C4-2B (cell line): ENCODE data around the gene ZNF71.

ENCODE experiments used
- H3K27ac ChIP-seq: fragments of 450-650 bp; 2 replicates; pipeline ENCODE4 v1.5.1; 2017
- CTCF ChIP-seq: fragments of 450-650 bp; conservative IDR thresholded peaks from 2 replicates; pipeline ENCODE4 v1.5.1; 2017; ENCODE audit warnings: mild to moderate bottlenecking
- ZFX ChIP-seq: fragments of 450-650 bp; IDR thresholded peaks from 2 replicates; pipeline ENCODE4 v1.6.1; 2017

The ZNF71 gene

GRCh38 chr19:56642711-56643459 is 47.8 kb downstream of the ZNF71 start, which contains the start of gene SMIM17:
TSS of gene SMIM17 (plus strand) at chr19:56643159. CDS start at chr19:56645668, 2,509 bp downstream.
- TF ChIP-seq CTCF (no peak), ZFX (no peak)
- H3K27ac ChIP-seq: no peak within 1 kb of the TSS

- TF ChIP-seq ZFX (no peak), CTCF (no peak)
- no peak overlapping the region for H3K27ac ChIP-seq
Observed at GRCh38 chr19:56643460-56643955, 48.4 kb downstream of the ZNF71 start.

DNA sequence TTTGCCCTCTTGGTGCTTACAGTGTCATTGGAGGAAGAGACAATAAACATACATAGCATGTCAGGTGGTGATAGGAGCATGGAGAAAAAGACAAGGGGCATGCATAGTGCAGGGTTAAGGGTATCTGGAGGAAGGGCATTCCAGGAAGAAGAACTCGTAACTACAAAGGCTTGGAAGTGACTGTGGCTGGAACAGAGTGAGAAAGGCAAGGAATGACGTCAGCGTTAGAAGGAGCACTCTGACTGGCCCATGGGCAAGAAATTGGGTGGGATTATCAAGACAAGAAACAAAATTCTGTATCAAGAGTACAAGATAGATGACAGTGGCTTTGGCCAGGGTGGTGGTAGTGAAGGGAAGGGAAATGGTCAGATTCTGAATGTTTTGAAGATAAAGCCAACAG is 59.0 kb downstream of the ZNF71 start:
- TF ChIP-seq ZFX: no peak
- TF ChIP-seq CTCF: no peak
- H3K27ac ChIP-seq: no peak overlapping the region

GRCh38 chr19:56660381-56661107 is 65.4 kb downstream of the ZNF71 start:
- no peak overlapping the region for H3K27ac ChIP-seq
- TF ChIP-seq ZFX (no peak), CTCF (peak; percentile 41; the same call in 1 of the 2 replicates)

GRCh38 chr19:56661248-56661647 is 66.1 kb downstream of the ZNF71 start:
- TF ChIP-seq CTCF (no peak), ZFX (no peak)

DNA sequence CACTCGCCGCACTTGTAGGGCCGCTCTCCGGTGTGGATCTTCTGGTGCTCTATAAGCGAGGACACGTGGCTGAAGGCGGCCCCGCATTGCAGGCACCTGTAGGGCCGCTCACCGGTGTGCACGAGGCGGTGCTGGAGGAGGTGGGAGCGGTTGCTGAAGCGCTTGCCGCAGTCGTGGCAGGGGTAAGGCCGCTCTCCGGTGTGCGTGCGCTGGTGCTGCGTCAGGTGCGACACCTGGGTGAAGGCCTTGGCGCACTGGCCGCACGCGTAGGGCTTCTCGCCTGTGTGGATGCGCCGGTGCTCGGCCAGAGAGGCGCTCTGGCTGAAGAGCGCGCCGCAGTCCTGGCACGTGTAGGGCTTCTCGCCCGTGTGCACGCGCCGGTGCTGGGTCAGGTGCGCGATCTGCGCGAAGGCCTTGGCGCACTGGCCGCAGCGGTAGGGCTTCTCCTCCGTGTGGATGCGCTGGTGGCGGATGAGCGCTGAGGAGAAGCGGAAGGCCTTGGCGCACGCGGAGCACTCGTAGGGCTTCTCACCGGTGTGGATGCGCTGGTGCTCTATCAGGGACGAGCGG is 68.9 kb downstream of the ZNF71 start:
- TF ChIP-seq ZFX (no peak), CTCF (no peak)
- H3K27ac ChIP-seq: no peak overlapping the region

More at GRCh38 chr19:56661248-56661647, 66.1 kb downstream of the ZNF71 start:
- no peak overlapping the region for H3K27ac ChIP-seq

- TF ChIP-seq CTCF: no peak
- no peak for TF ChIP-seq ZFX
- no peak overlapping the region for H3K27ac ChIP-seq
Observed at GRCh38 chr19:56664511-56664910, 69.4 kb downstream of the ZNF71 start.
